Neutrophil (primary cell): ENCODE data around the gene CCDC78.

ENCODE experiments used
- H3K27ac ChIP-seq: fragments of 200-600 bp; sonication (generic); 2 replicates; pipeline ENCODE4 v1.5.1; 2016; ENCODE audit warnings: mild to moderate bottlenecking, moderate library complexity
- H3K27me3 ChIP-seq: fragments of 200-600 bp; sonication (generic); 2 replicates; pipeline ENCODE4 v1.6.0; 2016; ENCODE audit warnings: mild to moderate bottlenecking
- H3K36me3 ChIP-seq: fragments of 200-600 bp; sonication (generic); 2 replicates; pipeline ENCODE4 v1.5.1; 2017
- H3K4me1 ChIP-seq, 2 experiments: fragments of 200-600 bp in 1 of 2; sonication (generic) in 1 of 2; 1 replicate in 1 of 2; 2 replicates in 1 of 2; pipeline versions ENCODE4 v1.5.1 to v1.6.1; 2013 to 2016; ENCODE audit warnings: low read depth in 1 of 2, low read length in 1 of 2, mild to moderate bottlenecking in 1 of 2, moderate library complexity in 1 of 2; ENCODE audit not compliant: control insufficient read depth in 1 of 2, insufficient read depth in 1 of 2
- H3K4me3 ChIP-seq, 2 experiments: fragments of 200-600 bp in 1 of 2; sonication (generic) in 1 of 2; 1 replicate in 1 of 2; 2 replicates in 1 of 2; pipeline ENCODE4 v1.5.1; 2013 to 2016; ENCODE audit warnings: low read depth in 1 of 2, low read length in 1 of 2, mild to moderate bottlenecking in 1 of 2, moderate library complexity in 1 of 2
- H3K9me3 ChIP-seq: fragments of 200-600 bp; sonication (generic); 2 replicates; pipeline ENCODE4 v1.5.1; 2016
- TF ChIP-seq, protein P1 (sequence below): fragments of 200-600 bp; sonication (generic); IDR thresholded peaks from 2 replicates; pipeline ENCODE4 v1.5.1; 2016; ENCODE audit warnings: antibody characterized with exemption

CCDC78 gene

DNA sequence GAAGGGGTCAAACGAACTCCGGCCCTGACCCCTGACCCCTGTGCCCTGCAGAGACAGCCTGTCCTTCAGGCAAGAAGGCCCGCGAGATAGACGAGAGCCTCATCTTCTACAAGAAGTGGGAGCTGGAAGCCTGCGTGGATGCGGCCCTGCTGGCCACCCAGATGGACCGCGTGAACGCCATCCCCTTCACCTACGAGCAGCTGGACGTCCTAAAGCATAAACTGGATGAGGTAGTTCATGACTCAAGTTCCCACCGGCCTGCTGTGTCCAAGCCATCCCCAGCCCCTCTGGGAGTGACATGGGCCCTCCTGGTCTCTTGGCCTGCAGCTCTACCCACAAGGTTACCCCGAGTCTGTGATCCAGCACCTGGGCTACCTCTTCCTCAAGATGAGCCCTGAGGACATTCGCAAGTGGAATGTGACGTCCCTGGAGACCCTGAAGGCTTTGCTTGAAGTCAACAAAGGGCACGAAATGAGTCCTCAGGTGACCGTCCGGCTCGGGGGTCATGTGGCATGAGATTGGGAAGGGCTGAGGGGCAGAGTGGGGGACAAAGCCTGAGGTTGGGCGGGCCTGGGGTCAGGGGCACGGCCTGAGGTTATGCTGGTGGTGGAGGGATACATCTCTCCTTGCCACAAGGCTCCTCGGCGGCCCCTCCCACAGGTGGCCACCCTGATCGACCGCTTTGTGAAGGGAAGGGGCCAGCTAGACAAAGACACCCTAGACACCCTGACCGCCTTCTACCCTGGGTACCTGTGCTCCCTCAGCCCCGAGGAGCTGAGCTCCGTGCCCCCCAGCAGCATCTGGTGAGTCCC, 40.0 kb upstream of the CCDC78 start:
- Histone ChIP-seq H3K36me3 (no peaks in the 10 kb centered on the region), H3K27ac (no peak overlapping the region)
- TF ChIP-seq, protein P1, sequence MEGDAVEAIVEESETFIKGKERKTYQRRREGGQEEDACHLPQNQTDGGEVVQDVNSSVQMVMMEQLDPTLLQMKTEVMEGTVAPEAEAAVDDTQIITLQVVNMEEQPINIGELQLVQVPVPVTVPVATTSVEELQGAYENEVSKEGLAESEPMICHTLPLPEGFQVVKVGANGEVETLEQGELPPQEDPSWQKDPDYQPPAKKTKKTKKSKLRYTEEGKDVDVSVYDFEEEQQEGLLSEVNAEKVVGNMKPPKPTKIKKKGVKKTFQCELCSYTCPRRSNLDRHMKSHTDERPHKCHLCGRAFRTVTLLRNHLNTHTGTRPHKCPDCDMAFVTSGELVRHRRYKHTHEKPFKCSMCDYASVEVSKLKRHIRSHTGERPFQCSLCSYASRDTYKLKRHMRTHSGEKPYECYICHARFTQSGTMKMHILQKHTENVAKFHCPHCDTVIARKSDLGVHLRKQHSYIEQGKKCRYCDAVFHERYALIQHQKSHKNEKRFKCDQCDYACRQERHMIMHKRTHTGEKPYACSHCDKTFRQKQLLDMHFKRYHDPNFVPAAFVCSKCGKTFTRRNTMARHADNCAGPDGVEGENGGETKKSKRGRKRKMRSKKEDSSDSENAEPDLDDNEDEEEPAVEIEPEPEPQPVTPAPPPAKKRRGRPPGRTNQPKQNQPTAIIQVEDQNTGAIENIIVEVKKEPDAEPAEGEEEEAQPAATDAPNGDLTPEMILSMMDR, result no peak

GRCh38 chr16:765488-765865, 39.2 kb upstream of the CCDC78 start:
- peaks cover 16% of the 10 kb centered on the region for H3K27me3 ChIP-seq
- H3K9me3 ChIP-seq, result no peaks in the 10 kb centered on the region
- TF ChIP-seq, protein P1, result no peak
- no peak overlapping the region for H3K4me3 ChIP-seq
- H3K27ac ChIP-seq, result no peak overlapping the region
- H3K36me3 ChIP-seq, result no peaks in the 10 kb centered on the region
- H3K4me1 ChIP-seq, result no peaks in the 10 kb centered on the region

More for the DNA sequence above, 40.0 kb upstream of the CCDC78 start:
- H3K9me3 ChIP-seq, result no peaks in the 10 kb centered on the region
- peaks cover 16% of the 10 kb centered on the region for H3K27me3 ChIP-seq
- H3K4me3 ChIP-seq, result no peak overlapping the region
- no peaks in the 10 kb centered on the region for H3K4me1 ChIP-seq

GRCh38 chr16:764848-765487, 38.7 kb upstream of the CCDC78 start:
- TF ChIP-seq, protein P1, result no peak
- no peaks in the 10 kb centered on the region for H3K36me3 ChIP-seq
- H3K27me3 ChIP-seq, result peaks cover 16% of the 10 kb centered on the region
- H3K4me3 ChIP-seq, result no peak overlapping the region
- H3K9me3 ChIP-seq, result no peaks in the 10 kb centered on the region
- H3K4me1 ChIP-seq, result no peaks in the 10 kb centered on the region
- no peak overlapping the region for H3K27ac ChIP-seq

GRCh38 chr16:764184-764750, 38.0 kb upstream of the CCDC78 start:
- peaks cover 9% of the 10 kb centered on the region for H3K27me3 ChIP-seq
- H3K4me3 ChIP-seq, result no peak overlapping the region
- TF ChIP-seq, protein P1, result no peak
- H3K27ac ChIP-seq, result no peak overlapping the region
- no peaks in the 10 kb centered on the region for H3K9me3 ChIP-seq
- no peaks in the 10 kb centered on the region for H3K36me3 ChIP-seq
- no peaks in the 10 kb centered on the region for H3K4me1 ChIP-seq

DNA sequence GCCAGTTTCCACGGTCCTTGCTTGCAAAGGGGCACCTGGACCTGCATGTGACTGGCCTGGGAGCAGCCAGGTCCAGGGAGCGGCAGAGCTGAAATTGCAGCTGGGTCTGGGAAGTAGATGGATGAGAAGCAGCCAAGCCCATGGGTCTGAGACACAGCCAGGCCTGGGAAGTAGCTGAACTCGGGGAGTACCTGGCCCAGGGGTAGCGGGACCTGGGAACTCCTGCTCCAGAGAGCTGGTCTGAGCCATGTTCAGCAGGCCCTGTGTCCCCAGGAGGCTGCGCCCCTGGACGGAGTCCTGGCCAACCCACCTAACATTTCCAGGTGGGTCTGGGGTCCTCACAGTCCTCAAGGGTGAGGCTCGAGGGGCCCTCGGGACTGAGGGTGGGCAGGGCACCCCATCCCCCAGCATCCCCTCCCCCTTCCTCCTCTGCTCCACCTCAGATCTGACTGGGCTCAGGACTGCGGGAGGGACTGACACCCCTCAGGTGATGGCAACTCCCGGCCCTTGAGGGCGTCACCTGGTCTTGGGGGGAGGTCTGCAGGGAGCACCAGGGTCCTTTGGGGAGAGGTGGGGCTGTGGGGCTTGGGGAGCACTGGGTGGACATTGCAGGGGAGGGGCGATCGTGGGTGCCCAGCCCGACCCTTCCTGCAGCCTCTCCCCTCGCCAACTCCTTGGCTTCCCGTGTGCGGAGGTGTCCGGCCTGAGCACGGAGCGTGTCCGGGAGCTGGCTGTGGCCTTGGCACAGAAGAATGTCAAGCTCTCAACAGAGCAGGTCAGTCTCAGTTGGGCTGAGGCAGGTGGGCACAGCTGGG, 37.3 kb upstream of the CCDC78 start:
- H3K27ac ChIP-seq, result no peak overlapping the region
- TF ChIP-seq, protein P1, result no peak
- peaks cover 5% of the 10 kb centered on the region for H3K27me3 ChIP-seq

More for the DNA sequence above, 37.3 kb upstream of the CCDC78 start:
- no peaks in the 10 kb centered on the region for H3K36me3 ChIP-seq
- no peaks in the 10 kb centered on the region for H3K4me1 ChIP-seq
- no peak overlapping the region for H3K4me3 ChIP-seq
- H3K9me3 ChIP-seq, result no peaks in the 10 kb centered on the region
